Measurements from ENCODE around the gene LRRC36.

Gene LRRC36

DNA sequence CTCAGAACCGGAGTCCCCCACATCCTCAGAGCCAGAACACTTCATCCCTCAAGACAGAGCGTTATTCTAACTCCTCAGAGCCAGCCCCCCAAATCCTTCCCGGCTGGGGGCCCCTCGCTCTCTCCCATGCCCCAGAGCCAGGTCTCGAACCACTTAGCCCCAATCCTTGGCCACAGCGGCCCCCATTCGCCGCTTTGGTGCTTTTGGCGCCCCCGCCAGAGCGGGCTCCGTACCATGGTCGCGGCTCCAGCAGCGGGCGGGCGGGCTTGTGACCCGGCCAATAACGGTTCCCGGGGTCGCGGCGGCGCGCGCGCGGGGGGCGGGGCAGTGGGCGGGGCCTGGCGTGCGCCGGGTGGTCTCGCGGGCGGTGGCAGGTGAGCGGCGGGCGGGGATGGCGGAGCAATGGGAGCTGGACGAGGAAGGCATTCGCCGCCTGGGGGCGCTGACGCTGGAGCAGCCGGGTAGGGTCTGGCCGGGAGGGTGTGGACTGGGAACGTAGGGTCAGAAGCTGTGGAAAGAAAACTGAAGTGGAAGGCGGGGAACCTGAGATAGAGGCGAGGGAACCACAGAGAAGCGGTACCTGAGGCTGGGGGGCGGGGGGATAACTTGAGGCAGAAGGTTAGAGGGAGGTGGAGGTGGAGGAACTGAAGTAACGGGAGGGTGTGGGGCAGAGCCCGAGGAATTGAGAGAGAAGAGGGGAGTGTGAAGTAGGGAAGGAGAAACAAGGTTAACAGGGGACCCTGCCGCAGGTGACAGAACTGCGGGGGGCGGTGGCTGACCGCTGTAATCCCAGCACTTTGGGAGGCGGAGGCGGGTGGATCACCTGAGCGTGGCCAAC is at the start of gene LRRC36, which contains the start of gene KCTD19:
Gene LRRC36, plus strand, starts transcription at position 344 of the 838 bp plus-strand sequence. Its CDS starts 48 bp downstream, at position 392.
Gene KCTD19, minus strand, starts transcription at position 270 of the 838 bp plus-strand sequence. Its CDS starts 34 bp downstream, at position 236.
- Histone ChIP-seq H3K9me3 (ENCODE audit: control insufficient read depth, low read depth, low read length) (no peaks in the 10 kb centered on the region), H3K27me3 (ENCODE audit: control insufficient read depth, insufficient read depth, low read length) (peaks cover 15% of the 10 kb centered on the region), H3K27ac (ENCODE audit: low read length) (no peak within 1 kb of the TSS), H3K4me3 (ENCODE audit: low read length) (peak within 1 kb of the TSS; percentile 58), H3K4me1 (ENCODE audit: control insufficient read depth, low read depth, low read length) (no peaks in the 10 kb centered on the region), H3K36me3 (ENCODE audit: control insufficient read depth, low read depth, low read length) (no peaks in the 10 kb centered on the region), H3K9ac (ENCODE audit: low read length) (no peak within 1 kb of the TSS)

- Histone ChIP-seq H3K27me3 (ENCODE audit: control insufficient read depth, insufficient read depth, low read length) (peaks cover 14% of the 10 kb centered on the region), H3K36me3 (ENCODE audit: control insufficient read depth, low read depth, low read length) (no peaks in the 10 kb centered on the region), H3K9ac (ENCODE audit: low read length) (no peak overlapping the region), H3K4me3 (ENCODE audit: low read length) (no peak overlapping the region), H3K4me1 (ENCODE audit: control insufficient read depth, low read depth, low read length) (no peaks in the 10 kb centered on the region), H3K27ac (ENCODE audit: low read length) (no peak overlapping the region), H3K9me3 (ENCODE audit: control insufficient read depth, low read depth, low read length) (no peaks in the 10 kb centered on the region)
These were observed 49.2 kb upstream of the LRRC36 start for GRCh38 chr16:67277294-67277998.

GRCh38 chr16:67277999-67278772 is 48.4 kb upstream of the LRRC36 start:
- Histone ChIP-seq H3K9ac (ENCODE audit: low read length) (no peak overlapping the region), H3K27ac (ENCODE audit: low read length) (no peak overlapping the region), H3K9me3 (ENCODE audit: control insufficient read depth, low read depth, low read length) (no peaks in the 10 kb centered on the region), H3K36me3 (ENCODE audit: control insufficient read depth, low read depth, low read length) (no peaks in the 10 kb centered on the region), H3K27me3 (ENCODE audit: control insufficient read depth, insufficient read depth, low read length) (peaks cover 14% of the 10 kb centered on the region), H3K4me3 (ENCODE audit: low read length) (peak overlapping the region; percentile 58), H3K4me1 (ENCODE audit: control insufficient read depth, low read depth, low read length) (no peaks in the 10 kb centered on the region)

DNA sequence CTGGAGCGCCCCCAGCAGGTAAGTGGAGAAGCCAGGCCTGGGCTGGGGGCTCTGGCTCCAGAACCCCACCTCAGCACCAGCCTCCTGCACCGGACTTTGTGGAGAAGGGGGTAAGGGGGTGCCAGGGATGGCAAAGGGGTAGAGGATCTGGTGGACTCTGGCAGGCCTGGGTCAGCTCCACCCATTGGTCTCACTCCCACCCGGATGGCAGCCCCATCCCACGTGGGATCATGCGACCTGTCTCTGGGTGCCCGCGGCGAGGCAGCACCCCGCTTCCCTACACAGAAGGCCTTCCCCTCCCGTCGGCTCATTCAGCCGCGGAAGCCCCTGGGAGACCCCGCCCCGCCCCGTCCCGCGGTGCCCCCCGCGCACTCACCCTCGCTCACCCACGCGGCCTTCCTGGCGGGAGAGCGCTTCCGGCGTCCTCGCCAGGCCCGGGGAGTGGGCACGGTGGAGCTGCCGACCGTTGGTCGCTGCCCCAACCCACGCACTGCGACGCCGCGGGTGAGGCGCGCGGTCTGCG is 47.8 kb upstream of the LRRC36 start:
- H3K36me3 ChIP-seq (ENCODE audit: control insufficient read depth, low read depth, low read length): no peaks in the 10 kb centered on the region
- no peak overlapping the region for H3K27ac ChIP-seq (ENCODE audit: low read length)

DNA sequence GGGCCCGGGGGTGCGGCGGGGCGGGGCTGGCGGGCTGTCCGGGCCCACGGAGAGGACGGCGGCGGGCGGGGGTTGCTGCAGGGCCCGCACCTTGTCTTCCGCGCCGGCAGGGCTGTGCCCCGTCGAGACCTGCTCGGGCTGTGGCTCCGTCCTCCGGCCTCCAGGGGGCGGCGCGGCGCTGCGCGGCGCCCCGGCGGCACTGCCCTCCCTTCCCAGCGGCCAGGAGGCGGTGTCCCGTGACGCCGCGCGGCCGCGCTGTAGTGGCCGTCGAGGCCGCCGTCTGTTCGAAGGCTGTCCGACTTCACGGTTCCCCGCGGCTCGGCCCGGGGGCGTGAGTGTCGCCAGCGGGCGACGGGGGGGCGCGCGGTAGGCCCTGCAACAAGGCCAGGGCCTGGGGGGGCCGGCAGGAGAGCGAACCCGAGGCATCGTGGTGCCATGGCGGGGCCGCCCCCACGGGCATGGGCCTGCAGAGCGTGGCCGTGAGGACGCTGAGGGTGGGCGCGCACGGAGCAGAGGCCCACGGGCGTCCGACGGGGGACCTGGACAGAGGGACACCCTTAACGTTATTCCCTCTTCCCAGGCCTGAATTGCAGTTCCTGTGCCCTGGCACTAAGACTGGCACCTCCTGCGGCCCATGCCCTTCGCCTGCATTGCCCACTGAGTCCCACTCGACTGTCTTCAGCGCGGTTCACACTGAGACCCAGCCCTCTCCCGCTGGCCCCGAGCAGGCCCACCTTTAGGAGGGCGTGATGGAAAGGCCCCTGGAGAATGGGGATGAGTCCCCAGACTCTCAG is 47.1 kb upstream of the LRRC36 start, which contains the start of gene PLEKHG4:
Gene PLEKHG4, plus strand, starts transcription at position 237 of the 794 bp plus-strand sequence. Its CDS starts 513 bp downstream, at position 750.
- Histone ChIP-seq H3K36me3 (ENCODE audit: control insufficient read depth, low read depth, low read length) (no peaks in the 10 kb centered on the region), H3K4me3 (ENCODE audit: low read length) (peak within 1 kb of the TSS; percentile 58), H3K9me3 (ENCODE audit: control insufficient read depth, low read depth, low read length) (no peaks in the 10 kb centered on the region), H3K9ac (ENCODE audit: low read length) (no peak within 1 kb of the TSS), H3K4me1 (ENCODE audit: control insufficient read depth, low read depth, low read length) (no peaks in the 10 kb centered on the region), H3K27ac (ENCODE audit: low read length) (no peak within 1 kb of the TSS), H3K27me3 (ENCODE audit: control insufficient read depth, insufficient read depth, low read length) (peaks cover 14% of the 10 kb centered on the region)

More for the DNA sequence above, 47.8 kb upstream of the LRRC36 start:
- H3K4me3 ChIP-seq (ENCODE audit: low read length): peak overlapping the region; percentile 58
- H3K27me3 ChIP-seq (ENCODE audit: control insufficient read depth, insufficient read depth, low read length): peaks cover 14% of the 10 kb centered on the region
- no peaks in the 10 kb centered on the region for H3K9me3 ChIP-seq (ENCODE audit: control insufficient read depth, low read depth, low read length)
- no peaks in the 10 kb centered on the region for H3K4me1 ChIP-seq (ENCODE audit: control insufficient read depth, low read depth, low read length)
- no peak overlapping the region for H3K9ac ChIP-seq (ENCODE audit: low read length)

DNA sequence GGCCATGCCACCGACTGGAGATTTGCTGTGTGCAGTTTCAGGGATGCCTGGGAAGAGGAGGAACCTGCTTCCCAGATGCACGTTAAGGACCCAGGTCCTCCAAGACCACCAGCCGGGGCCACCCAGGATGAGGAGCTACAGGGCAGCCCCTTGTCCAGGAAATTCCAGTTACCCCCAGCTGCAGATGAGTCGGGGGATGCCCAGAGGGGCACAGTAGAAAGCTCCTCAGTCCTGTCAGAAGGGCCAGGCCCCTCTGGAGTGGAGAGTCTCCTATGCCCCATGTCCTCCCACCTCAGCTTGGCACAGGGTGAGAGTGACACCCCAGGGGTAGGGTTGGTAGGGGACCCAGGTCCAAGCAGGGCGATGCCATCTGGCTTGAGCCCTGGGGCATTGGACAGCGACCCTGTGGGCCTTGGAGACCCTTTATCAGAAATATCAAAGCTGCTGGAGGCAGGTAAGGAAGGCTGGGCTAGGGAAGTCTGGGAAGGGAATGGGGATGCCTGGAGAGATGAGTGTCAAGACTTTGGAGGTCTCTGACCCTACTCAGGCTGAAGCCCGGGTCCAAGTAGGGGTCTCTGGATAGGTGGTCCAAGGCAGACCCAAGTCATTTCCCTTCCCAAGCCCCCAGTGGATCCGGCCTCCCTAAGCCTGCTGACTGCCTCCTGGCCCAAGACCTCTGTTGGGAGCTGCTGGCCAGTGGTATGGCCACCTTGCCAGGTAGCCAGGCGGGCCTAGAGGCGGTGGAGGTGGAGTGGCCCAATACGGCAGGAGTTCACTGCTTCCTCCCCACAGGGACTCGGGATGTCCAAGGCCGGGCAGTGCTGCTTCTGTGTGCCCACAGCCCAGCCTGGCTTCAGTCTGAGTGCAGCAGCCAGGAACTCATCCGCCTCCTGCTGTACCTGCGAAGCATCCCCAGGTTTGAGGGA is 46.3 kb upstream of the LRRC36 start:
- Histone ChIP-seq H3K9me3 (ENCODE audit: control insufficient read depth, low read depth, low read length) (no peaks in the 10 kb centered on the region), H3K36me3 (ENCODE audit: control insufficient read depth, low read depth, low read length) (no peaks in the 10 kb centered on the region), H3K27me3 (ENCODE audit: control insufficient read depth, insufficient read depth, low read length) (peaks cover 14% of the 10 kb centered on the region), H3K4me1 (ENCODE audit: control insufficient read depth, low read depth, low read length) (no peaks in the 10 kb centered on the region), H3K9ac (ENCODE audit: low read length) (no peak overlapping the region), H3K4me3 (ENCODE audit: low read length) (no peak overlapping the region), H3K27ac (ENCODE audit: low read length) (no peak overlapping the region)

- Histone ChIP-seq H3K27ac (ENCODE audit: low read length) (no peak overlapping the region), H3K27me3 (ENCODE audit: control insufficient read depth, insufficient read depth, low read length) (peaks cover 14% of the 10 kb centered on the region), H3K36me3 (ENCODE audit: control insufficient read depth, low read depth, low read length) (no peaks in the 10 kb centered on the region), H3K4me1 (ENCODE audit: control insufficient read depth, low read depth, low read length) (no peaks in the 10 kb centered on the region), H3K9ac (ENCODE audit: low read length) (no peak overlapping the region), H3K4me3 (ENCODE audit: low read length) (no peak overlapping the region), H3K9me3 (ENCODE audit: control insufficient read depth, low read depth, low read length) (no peaks in the 10 kb centered on the region)
These were observed 44.8 kb upstream of the LRRC36 start for GRCh38 chr16:67281536-67282446.

GRCh38 chr16:67282447-67282805 is 44.2 kb upstream of the LRRC36 start:
- H3K27ac ChIP-seq (ENCODE audit: low read length): no peak overlapping the region
- no peaks in the 10 kb centered on the region for H3K9me3 ChIP-seq (ENCODE audit: control insufficient read depth, low read depth, low read length)
- H3K36me3 ChIP-seq (ENCODE audit: control insufficient read depth, low read depth, low read length): no peaks in the 10 kb centered on the region
- H3K9ac ChIP-seq (ENCODE audit: low read length): no peak overlapping the region
- H3K4me1 ChIP-seq (ENCODE audit: control insufficient read depth, low read depth, low read length): no peaks in the 10 kb centered on the region
- H3K4me3 ChIP-seq (ENCODE audit: low read length): no peak overlapping the region
- H3K27me3 ChIP-seq (ENCODE audit: control insufficient read depth, insufficient read depth, low read length): peaks cover 14% of the 10 kb centered on the region

- no peak overlapping the region for H3K27ac ChIP-seq (ENCODE audit: low read length)
- H3K9ac ChIP-seq (ENCODE audit: low read length): no peak overlapping the region
- no peaks in the 10 kb centered on the region for H3K36me3 ChIP-seq (ENCODE audit: control insufficient read depth, low read depth, low read length)
- no peaks in the 10 kb centered on the region for H3K4me1 ChIP-seq (ENCODE audit: control insufficient read depth, low read depth, low read length)
- H3K9me3 ChIP-seq (ENCODE audit: control insufficient read depth, low read depth, low read length): no peaks in the 10 kb centered on the region
- H3K27me3 ChIP-seq (ENCODE audit: control insufficient read depth, insufficient read depth, low read length): peaks cover 14% of the 10 kb centered on the region
- H3K4me3 ChIP-seq (ENCODE audit: low read length): no peak overlapping the region
These were observed 43.4 kb upstream of the LRRC36 start for GRCh38 chr16:67283039-67283825.

Data from iPS-18a (cell line).